ENCODE measurements around the gene TMEM165. TPM values are rescaled to one million over a fixed set of nuclear protein-coding genes. Genes with fewer than 3 reads are reported as not detected.

TMEM165 gene
- total RNA-seq, 3 donors from 2014 or later, result 72.3 to 75.1 (median 75.0) TPM

- H3K4me1 Mint-ChIP-seq (ENCODE audit: low read depth), result peaks cover 13% of the 10 kb centered on the region
- peaks cover 23% of the 10 kb centered on the region for H3K36me3 Mint-ChIP-seq (ENCODE audit: insufficient read depth)
- DNase-seq (no peak), ATAC-seq (no peak)
- no peaks in the 10 kb centered on the region for H3K9me3 Mint-ChIP-seq
- no peaks in the 10 kb centered on the region for H3K27me3 Mint-ChIP-seq (ENCODE audit: low read depth)
- no peak overlapping the region for H3K4me3 Mint-ChIP-seq
Observed at GRCh38 chr4:55444827-55445226, 49.1 kb downstream of the TMEM165 start.

- DNase-seq (no peak), ATAC-seq (no peak)
- H3K4me1 Mint-ChIP-seq (ENCODE audit: low read depth), result peaks cover 13% of the 10 kb centered on the region
- no peak overlapping the region for H3K4me3 Mint-ChIP-seq
- no peaks in the 10 kb centered on the region for H3K9me3 Mint-ChIP-seq
- peaks cover 24% of the 10 kb centered on the region for H3K36me3 Mint-ChIP-seq (ENCODE audit: insufficient read depth)
- no peaks in the 10 kb centered on the region for H3K27me3 Mint-ChIP-seq (ENCODE audit: low read depth)
Observed at GRCh38 chr4:55445921-55446577, 50.3 kb downstream of the TMEM165 start.

- DNase-seq (no peak), ATAC-seq (no peak)
- H3K4me1 Mint-ChIP-seq (ENCODE audit: low read depth), result peaks cover 13% of the 10 kb centered on the region
- no peak overlapping the region for H3K4me3 Mint-ChIP-seq
- H3K9me3 Mint-ChIP-seq, result no peaks in the 10 kb centered on the region
- peaks cover 29% of the 10 kb centered on the region for H3K36me3 Mint-ChIP-seq (ENCODE audit: insufficient read depth)
- H3K27me3 Mint-ChIP-seq (ENCODE audit: low read depth), result no peaks in the 10 kb centered on the region
Observed at GRCh38 chr4:55446578-55446922, 50.8 kb downstream of the TMEM165 start.

GRCh38 chr4:55447108-55447708 lies 51.5 kb downstream of the TMEM165 start:
- ATAC-seq, result no peak
- H3K4me1 Mint-ChIP-seq (ENCODE audit: low read depth), result peaks cover 13% of the 10 kb centered on the region
- no peak overlapping the region for H3K4me3 Mint-ChIP-seq
- H3K9me3 Mint-ChIP-seq, result no peaks in the 10 kb centered on the region
- peaks cover 35% of the 10 kb centered on the region for H3K36me3 Mint-ChIP-seq (ENCODE audit: insufficient read depth)
- H3K27me3 Mint-ChIP-seq (ENCODE audit: low read depth), result no peaks in the 10 kb centered on the region
- DNase-seq, result no peak

- ATAC-seq (no peak), DNase-seq (no peak)
- Mint-ChIP-seq H3K4me1 (ENCODE audit: low read depth) (peaks cover 9% of the 10 kb centered on the region), H3K36me3 (ENCODE audit: insufficient read depth) (peaks cover 33% of the 10 kb centered on the region), H3K27me3 (ENCODE audit: low read depth) (no peaks in the 10 kb centered on the region), H3K9me3 (no peaks in the 10 kb centered on the region), H3K4me3 (no peak overlapping the region)
Observed at GRCh38 chr4:55447831-55448230, 52.1 kb downstream of the TMEM165 start.

- H3K4me3 Mint-ChIP-seq, result no peak overlapping the region
- peaks cover 9% of the 10 kb centered on the region for H3K4me1 Mint-ChIP-seq (ENCODE audit: low read depth)
- ATAC-seq, result no peak
- no peaks in the 10 kb centered on the region for H3K27me3 Mint-ChIP-seq (ENCODE audit: low read depth)
- peaks cover 35% of the 10 kb centered on the region for H3K36me3 Mint-ChIP-seq (ENCODE audit: insufficient read depth)
- no peak for DNase-seq
- no peaks in the 10 kb centered on the region for H3K9me3 Mint-ChIP-seq
Observed at GRCh38 chr4:55450566-55450965, 54.8 kb downstream of the TMEM165 start.

GRCh38 chr4:55458164-55458563 lies 62.4 kb downstream of the TMEM165 start:
- ATAC-seq, result no peak
- Mint-ChIP-seq H3K9me3 (no peaks in the 10 kb centered on the region), H3K4me3 (no peak overlapping the region), H3K4me1 (ENCODE audit: low read depth) (no peaks in the 10 kb centered on the region), H3K36me3 (ENCODE audit: insufficient read depth) (peaks cover 19% of the 10 kb centered on the region), H3K27me3 (ENCODE audit: low read depth) (no peaks in the 10 kb centered on the region)
- no peak for DNase-seq

- no peak overlapping the region for H3K4me3 Mint-ChIP-seq
- no peaks in the 10 kb centered on the region for H3K9me3 Mint-ChIP-seq
- H3K27me3 Mint-ChIP-seq (ENCODE audit: low read depth), result no peaks in the 10 kb centered on the region
- H3K36me3 Mint-ChIP-seq (ENCODE audit: insufficient read depth), result peaks cover 19% of the 10 kb centered on the region
- ATAC-seq (no peak), DNase-seq (no peak)
- H3K4me1 Mint-ChIP-seq (ENCODE audit: low read depth), result no peaks in the 10 kb centered on the region
Observed at GRCh38 chr4:55458611-55459010, 62.9 kb downstream of the TMEM165 start.

GRCh38 chr4:55466001-55466400 lies 70.2 kb downstream of the TMEM165 start:
- no peak for DNase-seq
- Mint-ChIP-seq H3K9me3 (peaks cover 4% of the 10 kb centered on the region), H3K4me3 (no peak overlapping the region), H3K36me3 (ENCODE audit: insufficient read depth) (peaks cover 26% of the 10 kb centered on the region), H3K27me3 (ENCODE audit: low read depth) (no peaks in the 10 kb centered on the region), H3K4me1 (ENCODE audit: low read depth) (no peaks in the 10 kb centered on the region)
- ATAC-seq, result no peak

GRCh38 chr4:55468724-55469123 lies 73.0 kb downstream of the TMEM165 start:
- no peaks in the 10 kb centered on the region for H3K27me3 Mint-ChIP-seq (ENCODE audit: low read depth)
- ATAC-seq, result no peak
- H3K4me1 Mint-ChIP-seq (ENCODE audit: low read depth), result no peaks in the 10 kb centered on the region

GRCh38 chr4:55469979-55470378 lies 74.2 kb downstream of the TMEM165 start:
- no peak for ATAC-seq
- H3K9me3 Mint-ChIP-seq, result peaks cover 4% of the 10 kb centered on the region
- no peak for DNase-seq
- no peaks in the 10 kb centered on the region for H3K4me1 Mint-ChIP-seq (ENCODE audit: low read depth)
- H3K27me3 Mint-ChIP-seq (ENCODE audit: low read depth), result no peaks in the 10 kb centered on the region
- H3K4me3 Mint-ChIP-seq, result no peak overlapping the region
- peaks cover 30% of the 10 kb centered on the region for H3K36me3 Mint-ChIP-seq (ENCODE audit: insufficient read depth)

More at GRCh38 chr4:55468724-55469123, 73.0 kb downstream of the TMEM165 start:
- no peak for DNase-seq
- Mint-ChIP-seq H3K9me3 (peaks cover 4% of the 10 kb centered on the region), H3K36me3 (ENCODE audit: insufficient read depth) (peaks cover 24% of the 10 kb centered on the region), H3K4me3 (no peak overlapping the region)

Other genes starting within 250 kb of the TMEM165 start
- 10 to 100 TPM in 2 of 3 donors, 1 to 10 TPM in 1; 9.4 to 21.0 (median 12.7) TPM for gene SRD5A3, start 49.7 kb upstream of the TMEM165 start, total RNA-seq
- gene CLOCK, start 151.0 kb downstream of the TMEM165 start, total RNA-seq, result 10 to 100 TPM; 10.9 to 14.0 (median 12.4) TPM
- not detected for gene PDCL2, start 196.3 kb downstream of the TMEM165 start, total RNA-seq
- under 1 TPM; 0.50 to 0.92 (median 0.58) TPM for gene NMU, start 240.3 kb downstream of the TMEM165 start, total RNA-seq

All from activated T-cell treated with anti-CD3 and anti-CD28 coated beads, Interleukin-2, amount 50 U/mL, for 4 hours (primary cell).